Panc1 (cell line): ENCODE measurements around the gene UBE2J2.

Experiments used
- CTCF ChIP-seq: fragments of 450-650 bp; IDR thresholded peaks from 2 replicates; pipeline ENCODE4 v1.5.1; 2017; ENCODE audit warnings: mild to moderate bottlenecking
- TCF7L2 ChIP-seq: IDR thresholded peaks from 2 replicates; pipeline ENCODE4 v1.6.1; 2011; ENCODE audit warnings: mild to moderate bottlenecking, low read depth, low read length, inconsistent platforms

GRCh38 chr1:1284221-1285101 is 10.8 kb upstream of the UBE2J2 start:
- TF ChIP-seq TCF7L2 (no peak), CTCF (no peak)
